ENCODE measurements around the gene TACC2. TPM values are rescaled to one million over a fixed set of nuclear protein-coding genes. Genes with fewer than 3 reads are reported as not detected.

Gene TACC2
- total and polyA plus RNA-seq, 2 donors (not counting 1 experiment from before 2014, with no cell fraction given) = not detected

DNA sequence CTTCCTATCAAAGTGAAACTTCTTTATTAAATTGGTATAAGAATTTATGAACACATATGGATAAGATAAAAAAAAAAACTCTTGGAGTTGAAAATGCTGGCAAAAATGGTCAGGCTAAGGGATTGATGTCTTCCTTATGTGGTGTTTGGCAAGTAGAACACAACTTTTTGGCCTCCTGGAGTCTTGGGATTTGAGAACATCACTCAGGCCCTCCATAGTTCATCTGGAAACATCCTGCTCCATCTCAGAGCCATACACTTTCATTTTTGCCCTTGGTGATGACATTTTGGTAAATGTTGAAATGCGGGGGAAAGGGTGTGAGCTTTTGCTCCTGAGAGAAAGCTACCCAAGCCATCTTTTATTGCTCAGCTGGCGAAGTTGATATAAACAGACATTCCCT lies 254.6 kb downstream of the TACC2 start:
- DNase-seq = no peak
- no peak overlapping the region for H3K4me3 Mint-ChIP-seq
- Histone ChIP-seq H2AFZ (ENCODE audit: insufficient read depth, low read depth, low read length, poor library complexity, severe bottlenecking) (no peak overlapping the region), H3K27ac (ENCODE audit: low read length in 2 of 2) (no peak overlapping the region), H3K27me3 (replicated peaks in 1 of 4; ENCODE audit: control extremely low read depth in 1 of 4, control insufficient read depth in 3 of 4, insufficient read depth in 4 of 4, low read length in 3 of 4) (no peaks in the 10 kb centered on the region), H3K79me2 (ENCODE audit: control insufficient read depth, insufficient read depth, low read length) (no peaks in the 10 kb centered on the region), H3K9ac (ENCODE audit: low read length) (no peak overlapping the region), H4K20me1 (ENCODE audit: control insufficient read depth, insufficient read depth, low read length, poor library complexity, severe bottlenecking) (no peaks in the 10 kb centered on the region), H3K36me3 (replicated peaks in 1 of 2; ENCODE audit: control extremely low read depth in 1 of 2, control insufficient read depth in 1 of 2, extremely low read depth in 1 of 2, insufficient read depth in 2 of 2, low read length in 1 of 2) (no peaks in the 10 kb centered on the region), H3K4me2 (replicated peaks; ENCODE audit: low read depth, low read length, poor library complexity, severe bottlenecking) (no peak overlapping the region), H3K4me1 (ENCODE audit: control insufficient read depth in 2 of 2, insufficient read depth in 2 of 2, low read length in 2 of 2) (no peaks in the 10 kb centered on the region), H3K4me3 (ENCODE audit: control extremely low read depth in 1 of 5, extremely low read depth in 1 of 5, insufficient read depth in 1 of 5, low read depth in 2 of 5, low read length in 4 of 5) (no peak overlapping the region), H3K9me3 (ENCODE audit: control extremely low read depth in 1 of 3, control insufficient read depth in 2 of 3, insufficient read depth in 1 of 3, low read length in 2 of 3) (no peaks in the 10 kb centered on the region)
- TF ChIP-seq EZH2 (IDR thresholded peaks at IDR 0.05; ENCODE audit: borderline replicate concordance, insufficient read depth, low read depth, low read length, poor library complexity, severe bottlenecking) (no peak), CTCF (IDR thresholded peaks at IDR 0.05) (no peak)
- ATAC-seq (ENCODE audit: low read depth) = no peak
- H3K9me3 Mint-ChIP-seq (ENCODE audit: insufficient read depth) = no peaks in the 10 kb centered on the region
- CTCF ChIA-PET = no interaction called here
- intact Hi-C loops (cut with micrococcal nuclease) = no loop called here
- no CpG with 5 or more reads among the region's 2 CpGs for WGBS (ENCODE audit: insufficient coverage)
- H3K4me1 Mint-ChIP-seq = no peaks in the 10 kb centered on the region
- no peak overlapping the region for H3K27ac Mint-ChIP-seq
- POLR2A ChIA-PET = no interaction called here
- no peaks in the 10 kb centered on the region for H3K27me3 Mint-ChIP-seq

DNA sequence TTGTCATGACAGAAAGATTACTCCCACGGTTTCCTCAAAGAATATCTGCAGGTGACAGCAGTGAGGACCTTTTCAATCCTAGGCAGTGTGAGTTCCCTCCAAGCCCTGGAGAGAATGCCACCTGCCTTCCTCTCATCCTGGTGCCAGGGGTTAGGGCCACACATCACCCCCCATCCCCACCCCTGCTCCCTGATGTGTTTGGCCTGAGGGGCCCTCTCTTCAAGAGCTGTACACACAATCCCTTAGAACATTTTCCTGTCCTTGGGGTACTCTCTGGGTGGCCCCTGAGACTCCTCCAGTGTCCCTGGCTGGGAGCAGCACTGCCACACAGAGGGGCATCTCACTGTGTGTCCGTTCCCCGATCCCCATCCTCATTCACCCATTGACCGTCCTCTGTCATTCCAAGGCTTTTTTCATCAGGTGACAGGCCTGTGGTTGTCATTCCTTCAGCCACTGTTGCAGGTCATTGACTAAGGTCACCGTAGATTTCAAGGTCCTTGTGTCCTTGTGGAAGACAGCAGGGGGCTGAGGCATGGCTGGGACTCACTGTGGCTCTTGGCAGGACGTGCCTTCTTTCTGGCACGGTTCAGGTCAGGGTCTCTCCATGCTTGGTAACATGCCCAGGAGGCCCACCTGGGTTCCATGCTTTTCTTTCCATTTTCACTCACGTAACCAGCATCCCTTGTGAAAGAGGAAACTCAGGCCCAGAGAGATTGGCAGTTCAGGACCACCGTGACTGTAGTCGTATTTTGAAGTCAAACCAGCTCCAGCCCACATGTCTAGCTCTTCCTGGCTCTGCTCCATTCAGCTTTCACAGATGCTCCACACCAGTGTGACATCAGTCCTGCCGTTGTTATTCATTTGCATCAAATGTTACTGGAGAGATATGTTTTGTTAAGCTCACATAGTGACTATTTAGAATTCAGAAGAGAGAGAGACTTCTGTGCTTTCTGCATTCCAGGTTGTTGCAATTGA lies 255.3 kb downstream of the TACC2 start:
- intact Hi-C loops (cut with micrococcal nuclease) = no loop called here

More for the DNA sequence above, 255.3 kb downstream of the TACC2 start:
- Mint-ChIP-seq H3K9me3 (ENCODE audit: insufficient read depth) (no peaks in the 10 kb centered on the region), H3K4me1 (no peaks in the 10 kb centered on the region), H3K27ac (no peak overlapping the region), H3K27me3 (no peaks in the 10 kb centered on the region), H3K4me3 (no peak overlapping the region)
- DNase-seq (no peak), ATAC-seq (ENCODE audit: low read depth) (no peak)
- TF ChIP-seq EZH2 (IDR thresholded peaks at IDR 0.05; ENCODE audit: borderline replicate concordance, insufficient read depth, low read depth, low read length, poor library complexity, severe bottlenecking) (no peak), CTCF (IDR thresholded peaks at IDR 0.05) (no peak)
- Histone ChIP-seq H2AFZ (ENCODE audit: insufficient read depth, low read depth, low read length, poor library complexity, severe bottlenecking) (no peak overlapping the region), H3K9ac (ENCODE audit: low read length) (no peak overlapping the region), H3K27me3 (replicated peaks in 1 of 4; ENCODE audit: control extremely low read depth in 1 of 4, control insufficient read depth in 3 of 4, insufficient read depth in 4 of 4, low read length in 3 of 4) (no peaks in the 10 kb centered on the region), H3K36me3 (replicated peaks in 1 of 2; ENCODE audit: control extremely low read depth in 1 of 2, control insufficient read depth in 1 of 2, extremely low read depth in 1 of 2, insufficient read depth in 2 of 2, low read length in 1 of 2) (no peaks in the 10 kb centered on the region), H3K27ac (ENCODE audit: low read length in 2 of 2) (no peak overlapping the region), H4K20me1 (ENCODE audit: control insufficient read depth, insufficient read depth, low read length, poor library complexity, severe bottlenecking) (no peaks in the 10 kb centered on the region), H3K4me1 (ENCODE audit: control insufficient read depth in 2 of 2, insufficient read depth in 2 of 2, low read length in 2 of 2) (no peaks in the 10 kb centered on the region), H3K4me3 (ENCODE audit: control extremely low read depth in 1 of 5, extremely low read depth in 1 of 5, insufficient read depth in 1 of 5, low read depth in 2 of 5, low read length in 4 of 5) (no peak overlapping the region), H3K4me2 (replicated peaks; ENCODE audit: low read depth, low read length, poor library complexity, severe bottlenecking) (no peak overlapping the region), H3K79me2 (ENCODE audit: control insufficient read depth, insufficient read depth, low read length) (no peaks in the 10 kb centered on the region), H3K9me3 (ENCODE audit: control extremely low read depth in 1 of 3, control insufficient read depth in 2 of 3, insufficient read depth in 1 of 3, low read length in 2 of 3) (no peaks in the 10 kb centered on the region)
- POLR2A ChIA-PET = no interaction called here
- 88% methylated on average over 10 of the region's 11 CpGs for WGBS (ENCODE audit: insufficient coverage)
- CTCF ChIA-PET = no interaction called here

Data from B cell (primary cell).